ENCODE results near the gene EXD3.
"Not testable (repeated sequence)": the region's sequence is repeated elsewhere in the genome, so short reads cannot be mapped to it uniquely, and the experiment has no call there.

Gene EXD3, protein sequence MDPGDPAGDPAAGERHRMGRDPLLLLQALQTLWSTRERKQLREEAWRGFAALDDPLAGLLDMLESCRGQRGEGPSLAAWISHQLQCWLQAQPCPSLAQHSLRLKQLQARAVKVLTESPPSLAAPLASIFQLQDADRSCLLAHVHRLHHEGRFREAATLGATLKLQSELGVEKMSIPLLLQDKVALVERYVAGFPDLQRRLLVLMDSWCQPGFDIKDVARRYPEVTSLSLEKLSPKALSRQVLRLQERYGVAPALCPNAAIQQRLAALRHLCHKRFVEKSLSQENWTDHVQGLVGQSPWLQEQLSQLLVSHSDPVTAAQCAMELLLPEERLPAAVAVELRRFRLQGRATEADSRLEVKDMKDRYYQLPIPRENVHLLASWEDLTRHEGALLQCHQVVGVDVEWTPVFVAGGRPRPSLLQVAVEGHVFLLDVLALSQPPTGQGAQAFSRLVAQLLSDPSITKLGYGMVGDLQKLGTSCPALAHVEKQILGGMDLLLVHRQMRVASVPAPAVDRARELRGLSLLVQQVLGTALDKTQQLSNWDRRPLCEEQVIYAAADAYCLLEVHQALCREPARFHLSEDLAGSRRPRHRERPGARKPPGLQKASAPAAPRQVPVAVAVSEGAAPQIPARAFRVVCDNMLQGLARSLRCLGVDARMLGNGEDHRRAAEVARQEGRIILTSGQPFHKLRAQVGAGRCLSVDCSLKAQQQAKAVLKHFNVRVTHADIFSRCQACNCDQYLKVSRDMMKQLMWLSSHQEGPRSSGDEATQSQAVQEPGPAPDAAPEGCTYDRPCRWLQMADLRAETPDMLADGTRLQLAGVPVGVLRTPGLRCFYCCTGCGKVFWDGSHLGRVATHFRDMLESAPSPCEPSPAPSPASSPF

DNA sequence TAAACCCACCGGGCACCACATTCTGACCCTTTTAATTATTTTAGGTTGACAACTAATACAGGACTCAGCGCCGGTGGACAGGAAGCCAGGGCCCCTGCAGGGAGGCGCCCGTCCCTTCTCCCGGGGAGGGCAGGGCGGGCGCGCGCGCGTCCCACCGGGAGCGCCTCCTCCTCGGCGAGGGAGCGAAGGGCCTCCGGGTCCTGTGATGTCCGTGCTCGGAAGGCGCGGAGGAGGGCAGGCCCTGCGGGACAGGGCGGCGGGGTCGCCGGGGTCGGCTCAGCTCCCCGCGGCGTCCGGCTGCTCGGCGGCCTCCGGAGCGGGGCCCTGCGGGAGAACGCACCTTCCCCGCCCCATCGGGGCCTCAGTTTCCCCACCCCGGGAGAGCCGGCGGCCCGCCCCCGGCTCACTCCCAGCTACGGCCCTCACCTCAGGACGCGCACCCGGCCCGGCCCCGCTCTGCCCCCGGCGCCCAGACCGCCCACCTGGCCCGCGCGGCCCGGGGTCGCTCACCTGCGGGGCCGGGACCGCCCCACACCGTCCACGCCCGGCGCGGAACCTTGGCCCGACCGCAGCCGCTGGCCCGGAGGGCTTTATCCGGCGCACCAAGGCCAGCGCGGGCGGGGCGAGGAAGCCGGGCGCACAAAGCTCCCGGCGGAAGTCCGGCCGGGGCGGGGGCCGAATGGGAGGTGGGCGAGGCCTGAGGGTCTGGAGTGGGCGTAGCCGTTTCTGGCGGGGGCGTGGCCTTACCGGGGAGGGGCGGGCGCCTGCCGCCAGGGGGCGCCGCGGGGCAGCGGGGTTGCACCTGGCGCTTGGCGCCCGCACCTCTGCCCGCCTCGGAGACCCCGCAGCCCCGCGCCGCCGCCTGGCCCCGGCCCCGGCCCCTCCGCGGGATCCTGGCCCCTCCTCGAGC is at the start of gene EXD3, which contains the start of gene NOXA1:
Gene EXD3 (minus strand): TSS at position 559 of the 910 bp plus-strand sequence. CDS start 27,805 bp downstream, outside the sequence.
Gene NOXA1 (plus strand): TSS at position 790 of the 910 bp plus-strand sequence. CDS start 137 bp downstream, outside the sequence.
- peak; percentile 87 to 98 for DNase-seq (ENCODE audit: low read depth in 1 of 2, low spot score in 1 of 2)
- no peak for TF ChIP-seq JUND (IDR thresholded peaks at IDR 0.05; ENCODE audit: low read depth)
- in situ Hi-C loops (cut with HindIII; ENCODE audit: low pct_unique_long_range_greater_than_20kb, low sequenced_read_pairs), result no loop called here

DNA sequence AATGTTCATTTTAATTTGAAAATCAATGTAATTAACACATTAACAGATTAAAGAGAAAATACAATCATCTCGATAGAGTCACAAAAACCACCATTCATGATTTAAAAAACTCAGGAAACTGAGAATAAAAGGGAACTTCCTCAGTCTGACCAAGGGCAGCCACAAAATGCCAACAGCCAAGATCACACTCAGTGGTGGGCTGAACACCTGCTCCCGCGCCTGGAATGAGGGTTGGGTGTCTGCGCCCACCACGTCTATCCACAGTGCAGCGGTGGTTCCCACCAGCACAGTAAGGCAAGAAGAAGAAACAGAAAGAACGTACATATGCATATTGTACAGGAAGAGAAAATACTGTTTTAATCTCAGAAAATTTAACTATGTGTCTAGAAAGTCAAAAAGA is 47.8 kb upstream of the EXD3 start:
- DNase-seq (ENCODE audit: low read depth in 1 of 2, low spot score in 1 of 2), result no peak
- in situ Hi-C loops (cut with HindIII; ENCODE audit: low pct_unique_long_range_greater_than_20kb, low sequenced_read_pairs), result no loop called here

DNA sequence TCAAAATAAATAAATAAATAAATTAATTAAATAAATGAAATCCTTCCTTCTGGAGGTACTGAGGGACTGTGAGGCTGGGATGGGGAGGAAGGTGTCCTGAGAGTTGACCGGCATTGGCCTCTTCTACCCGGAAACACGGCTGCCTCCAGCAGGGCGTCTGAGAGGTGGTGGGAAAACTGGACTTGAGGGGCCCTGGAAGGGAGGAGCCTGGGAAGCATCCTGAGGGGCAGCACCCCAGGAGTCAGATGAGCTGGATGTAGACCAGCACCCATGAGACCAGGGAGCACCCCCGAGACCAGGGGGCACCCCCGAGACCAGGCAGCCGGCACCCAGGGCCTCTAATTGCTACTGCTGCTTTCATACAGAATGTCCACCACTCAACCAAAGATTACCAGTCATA is 44.9 kb upstream of the EXD3 start:
- no peak for TF ChIP-seq JUND (IDR thresholded peaks at IDR 0.05; ENCODE audit: low read depth)
- in situ Hi-C loops (cut with HindIII; ENCODE audit: low pct_unique_long_range_greater_than_20kb, low sequenced_read_pairs), result no loop called here
- no peak for DNase-seq (ENCODE audit: low read depth in 1 of 2, low spot score in 1 of 2)

More for the DNA sequence above, 47.8 kb upstream of the EXD3 start:
- no peak for TF ChIP-seq JUND (IDR thresholded peaks at IDR 0.05; ENCODE audit: low read depth)

DNA sequence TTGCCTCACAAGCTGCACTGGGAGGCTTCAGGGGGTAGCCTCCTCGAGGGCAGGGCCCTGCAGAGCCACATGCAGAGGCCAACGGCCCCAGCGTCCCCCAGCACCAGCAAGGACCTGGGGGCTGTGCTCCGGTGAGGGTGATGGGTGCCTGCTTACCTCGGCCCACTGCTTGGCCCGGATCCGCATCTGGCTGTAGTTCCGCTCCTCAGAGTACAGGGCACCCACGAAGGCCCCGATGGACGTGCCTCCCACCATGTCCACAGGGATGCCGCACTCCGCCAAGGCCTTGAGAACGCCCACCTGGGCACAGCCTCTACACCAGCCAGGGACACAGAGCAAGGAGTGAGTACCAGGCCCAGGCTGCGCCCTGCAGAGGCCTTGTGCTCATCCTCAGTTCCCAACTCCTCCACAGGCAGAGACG is 44.2 kb upstream of the EXD3 start:
- no peak for DNase-seq (ENCODE audit: low read depth in 1 of 2, low spot score in 1 of 2)
- no peak for TF ChIP-seq JUND (IDR thresholded peaks at IDR 0.05; ENCODE audit: low read depth)
- in situ Hi-C loops (cut with HindIII; ENCODE audit: low pct_unique_long_range_greater_than_20kb, low sequenced_read_pairs), result no loop called here

DNA sequence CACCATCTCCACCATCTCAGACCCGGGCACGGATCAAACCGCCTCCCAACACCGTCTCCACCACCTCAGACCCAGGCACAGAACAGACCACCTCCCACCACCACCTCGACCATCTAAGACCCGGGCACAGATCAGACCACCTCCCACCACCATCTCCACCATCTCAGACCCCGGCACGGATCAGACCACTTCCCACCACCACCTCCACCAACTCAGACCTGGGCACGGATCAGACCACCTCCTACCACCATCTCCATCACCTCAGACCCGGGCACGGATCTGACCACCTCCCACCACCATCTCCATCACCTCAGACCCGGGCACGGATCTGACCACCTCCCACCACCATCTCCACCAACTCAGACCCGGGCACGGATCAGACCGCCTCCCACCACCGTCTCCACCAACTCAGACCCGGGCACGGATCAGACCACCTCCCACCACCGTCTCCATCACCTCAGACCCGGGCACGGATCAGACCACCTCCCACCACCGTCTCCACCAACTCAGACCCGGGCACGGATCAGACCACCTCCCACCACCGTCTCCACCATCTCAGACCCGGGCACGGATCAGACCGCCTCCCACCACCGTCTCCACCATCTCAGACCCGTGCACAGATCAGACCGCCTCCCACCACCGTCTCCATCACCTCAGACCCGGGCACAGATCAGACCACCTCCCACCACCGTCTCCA is 43.6 kb upstream of the EXD3 start:
- DNase-seq (ENCODE audit: low read depth in 1 of 2, low spot score in 1 of 2); in situ Hi-C loops (cut with HindIII; ENCODE audit: low pct_unique_long_range_greater_than_20kb, low sequenced_read_pairs): not testable (repeated sequence)

DNA sequence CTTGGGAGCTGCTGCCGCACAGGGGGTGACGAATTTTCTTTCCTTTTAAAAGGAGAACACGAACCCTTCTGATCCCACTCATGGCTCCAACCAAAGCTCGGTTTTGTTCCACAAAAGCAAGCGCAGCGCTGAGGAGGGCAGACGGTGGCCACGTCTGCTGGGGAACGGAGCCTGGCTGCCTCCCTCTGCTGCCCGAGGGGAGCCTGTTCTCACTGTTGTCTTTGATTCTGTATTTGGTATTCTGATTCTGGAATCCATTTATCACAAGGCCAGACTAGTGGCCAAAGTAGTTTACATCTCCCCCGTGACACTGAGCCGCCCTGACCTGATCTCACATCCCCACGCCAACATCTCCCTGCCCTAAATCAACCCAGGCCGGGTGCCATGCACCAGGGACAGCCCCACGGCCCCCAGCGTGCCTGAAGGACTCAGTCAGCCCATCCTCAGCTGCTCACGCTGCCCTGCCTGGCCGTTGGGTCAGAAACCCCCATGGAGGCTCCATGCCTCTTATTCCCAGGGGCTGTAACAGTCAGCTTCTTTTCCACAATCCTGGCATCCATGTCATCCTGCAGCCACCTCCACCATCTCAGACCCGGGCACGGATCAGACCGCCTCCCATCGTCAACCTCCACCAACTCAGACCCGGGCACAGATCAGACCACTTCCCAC is 42.9 kb upstream of the EXD3 start:
- TF ChIP-seq JUND (IDR thresholded peaks at IDR 0.05; ENCODE audit: low read depth), result no peak
- in situ Hi-C loops (cut with HindIII; ENCODE audit: low pct_unique_long_range_greater_than_20kb, low sequenced_read_pairs), result no loop called here

DNA sequence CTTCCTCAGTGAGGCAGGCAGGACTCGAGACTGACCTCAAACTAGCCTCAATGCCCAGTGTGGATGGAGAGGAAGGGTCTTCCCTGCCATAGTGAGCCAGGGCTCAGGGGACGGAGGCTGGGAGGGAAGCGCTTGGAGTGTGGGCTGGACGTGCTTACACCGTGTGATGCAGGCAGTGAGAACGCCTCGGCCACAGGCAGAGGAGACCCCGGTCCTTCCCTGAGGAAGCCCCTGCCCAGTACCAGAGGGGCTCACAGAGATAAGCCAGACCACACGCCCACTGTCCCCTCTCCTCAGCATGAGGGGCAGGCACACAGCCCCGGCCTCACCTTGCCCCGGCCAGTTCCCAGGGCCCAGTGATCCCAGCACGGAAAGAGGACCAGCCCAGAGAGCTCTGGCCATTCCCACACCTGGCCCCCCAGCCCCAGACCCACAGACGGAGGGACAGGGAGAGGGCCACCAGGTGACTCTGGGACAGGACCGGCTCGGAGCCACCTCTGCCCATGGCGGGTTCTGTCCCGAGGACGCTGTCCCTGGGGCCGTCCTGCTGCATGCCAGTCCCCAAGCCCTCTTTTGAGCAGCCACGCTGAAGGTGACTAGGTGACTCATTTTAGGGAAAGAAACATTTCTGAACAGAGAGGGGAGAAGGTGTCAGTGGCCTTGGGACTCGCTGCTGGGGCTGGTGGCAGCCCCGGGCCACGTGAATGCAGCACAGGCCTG is 42.2 kb upstream of the EXD3 start:
- no peak for DNase-seq (ENCODE audit: low read depth in 1 of 2, low spot score in 1 of 2)
- TF ChIP-seq JUND (IDR thresholded peaks at IDR 0.05; ENCODE audit: low read depth), result no peak
- in situ Hi-C loops (cut with HindIII; ENCODE audit: low pct_unique_long_range_greater_than_20kb, low sequenced_read_pairs), result no loop called here

More for the DNA sequence above, 42.9 kb upstream of the EXD3 start:
- DNase-seq (ENCODE audit: low read depth in 1 of 2, low spot score in 1 of 2), result no peak

DNA sequence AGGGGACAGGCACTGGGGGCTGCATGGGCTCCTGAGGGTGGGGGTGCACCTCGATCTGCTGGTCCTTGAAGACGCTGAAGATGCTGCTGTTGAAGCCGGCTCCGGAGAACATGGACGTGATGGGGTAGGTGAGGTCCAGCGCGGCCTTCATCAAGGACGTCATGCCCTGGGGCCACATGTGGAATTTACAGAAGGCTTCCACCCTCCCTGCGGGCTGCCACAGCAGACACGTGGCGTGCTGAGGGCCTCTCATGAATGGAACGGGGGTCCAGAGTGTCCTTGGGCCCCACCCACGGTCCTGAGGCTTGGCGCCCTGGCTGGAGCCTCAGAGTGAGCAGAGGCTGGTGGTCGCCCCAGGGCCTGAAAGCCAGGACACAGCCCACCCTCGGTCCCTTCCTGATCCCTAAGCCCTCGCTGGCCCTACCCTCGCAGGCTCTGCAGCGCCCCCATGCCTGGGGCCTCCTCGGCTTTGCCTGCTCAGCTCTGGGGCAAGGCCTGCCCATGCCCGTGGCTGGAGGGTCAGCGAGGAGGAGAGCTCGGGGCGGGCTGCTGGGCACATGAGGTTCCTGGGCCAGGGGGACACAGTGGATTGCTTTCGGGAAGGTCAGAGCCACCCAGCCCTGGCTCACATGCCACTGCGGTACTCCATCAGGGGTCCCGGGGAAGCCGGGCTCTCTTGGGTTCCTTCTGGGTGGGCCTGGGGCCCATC is 41.5 kb upstream of the EXD3 start:
- TF ChIP-seq JUND (IDR thresholded peaks at IDR 0.05; ENCODE audit: low read depth), result no peak
- no peak for DNase-seq (ENCODE audit: low read depth in 1 of 2, low spot score in 1 of 2)
- in situ Hi-C loops (cut with HindIII; ENCODE audit: low pct_unique_long_range_greater_than_20kb, low sequenced_read_pairs), result no loop called here

DNA sequence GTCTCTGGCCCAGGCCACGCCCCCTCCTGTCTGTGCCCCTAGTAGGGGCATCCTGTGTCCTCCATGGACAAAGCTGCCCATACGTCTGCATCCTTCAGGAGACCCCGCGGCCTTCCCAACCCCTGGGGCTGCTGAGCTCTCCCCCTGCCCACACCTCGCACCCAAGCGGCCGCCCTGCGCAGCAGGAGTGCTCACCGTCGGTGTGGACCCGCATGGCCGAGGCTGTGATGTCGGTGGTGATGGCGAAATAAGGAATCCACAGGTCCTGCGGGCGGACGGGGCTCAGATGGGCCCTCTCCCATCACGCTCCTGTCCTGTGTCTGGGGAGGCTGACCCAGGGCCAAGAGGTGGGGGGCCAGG is 40.9 kb upstream of the EXD3 start:
- no peak for TF ChIP-seq JUND (IDR thresholded peaks at IDR 0.05; ENCODE audit: low read depth)
- DNase-seq (ENCODE audit: low read depth in 1 of 2, low spot score in 1 of 2), result no peak
- in situ Hi-C loops (cut with HindIII; ENCODE audit: low pct_unique_long_range_greater_than_20kb, low sequenced_read_pairs), result no loop called here

Measured in T47D (cell line).